Hepatocyte (in vitro differentiated cells): Measurements from ENCODE around the gene SEC61A1. TPM values are rescaled to one million over a fixed set of nuclear protein-coding genes. Genes with fewer than 3 reads are reported as not detected.

Experiments used
- DNase-seq: peaks from one replicate; pipeline ENCODE4 v3.0.0-alpha.2; 2016; ENCODE audit warnings: low spot score
- H2AFZ ChIP-seq: fragments of 200-600 bp; sonication (generic); 2 replicates; pipeline ENCODE4 v1.6.0; 2016; ENCODE audit warnings: antibody characterized with exemption, mild to moderate bottlenecking
- H3K27ac ChIP-seq: fragments of 200-600 bp; sonication (generic); 2 replicates; pipeline ENCODE4 v1.5.1; 2016; ENCODE audit warnings: mild to moderate bottlenecking
- H3K27me3 ChIP-seq: fragments of 200-600 bp; sonication (generic); 2 replicates; pipeline ENCODE4 v1.6.1; 2016
- H3K36me3 ChIP-seq: fragments of 200-600 bp; sonication (generic); replicated peaks from 2 replicates; pipeline ENCODE4 v1.5.1; 2016; ENCODE audit warnings: low read depth; ENCODE audit not compliant: insufficient read depth
- H3K4me1 ChIP-seq: fragments of 200-600 bp; sonication (generic); 2 replicates; pipeline ENCODE4 v1.5.1; 2016; ENCODE audit warnings: mild to moderate bottlenecking, moderate library complexity; ENCODE audit not compliant: insufficient read depth
- H3K4me2 ChIP-seq: fragments of 200-600 bp; sonication (generic); 2 replicates; pipeline ENCODE4 v1.6.0; 2016
- H3K4me3 ChIP-seq: fragments of 200-600 bp; sonication (generic); 2 replicates; pipeline ENCODE4 v1.5.1; 2016; ENCODE audit warnings: mild to moderate bottlenecking
- H3K79me2 ChIP-seq: fragments of 200-600 bp; sonication (generic); 2 replicates; pipeline ENCODE4 v1.6.0; 2017; ENCODE audit warnings: mild to moderate bottlenecking
- H3K9me2 ChIP-seq: fragments of 200-600 bp; sonication (generic); replicated peaks from 2 replicates; pipeline ENCODE4 v1.6.0; 2017; ENCODE audit warnings: mild to moderate bottlenecking; ENCODE audit not compliant: insufficient read depth
- H3K9me3 ChIP-seq: fragments of 200-600 bp; sonication (generic); 2 replicates; pipeline ENCODE4 v1.5.1; 2016; ENCODE audit warnings: low read depth, mild to moderate bottlenecking
- H4K20me1 ChIP-seq: fragments of 200-600 bp; sonication (generic); 2 replicates; pipeline ENCODE4 v1.6.0; 2016; ENCODE audit warnings: mild to moderate bottlenecking; ENCODE audit not compliant: insufficient read depth, poor library complexity, severe bottlenecking
- EZH2 ChIP-seq: fragments of 200-600 bp; sonication (generic); IDR thresholded peaks from 2 replicates; pipeline ENCODE4 v1.6.1; 2016; ENCODE audit warnings: antibody characterized with exemption, mild to moderate bottlenecking, borderline replicate concordance
- EZH2phosphoT487 ChIP-seq: fragments of 200-600 bp; sonication (generic); IDR thresholded peaks from one replicate; pipeline ENCODE4 v1.6.1; 2018; ENCODE audit warnings: antibody characterized with exemption, mild to moderate bottlenecking, low read depth, moderate library complexity; ENCODE audit not compliant: unreplicated experiment, severe bottlenecking
- WGBS: methylation state at CpG from one replicate; pipeline ENCODE4 v1.1.6; 2016; ENCODE audit warnings: low lambda C conversion rate; ENCODE audit errors: missing lambda C conversion rate; 5-methylcytosine and 5-hydroxymethylcytosine counted together
- polyA plus RNA-seq: library from polyadenylated mRNA; unstranded; fragments of >200 nt; fragmentation: Nextera tagmentation; extraction: Ambion mirVana; gene quantifications from 2 replicates; pipeline ENCODE4 v1.2.1, GENCODE V29; 2016
- total RNA-seq: library from RNA; depleted of rRNA; stranded (reverse); fragments of >200 nt; gene quantifications from 2 replicates; pipeline ENCODE4 v1.2.3, GENCODE V29; 2014
- TF ChIP-seq, protein P1 (sequence below): fragments of 200-600 bp; sonication (generic); IDR thresholded peaks from 2 replicates; pipeline ENCODE4 v1.5.1; 2016; ENCODE audit warnings: antibody characterized with exemption, mild to moderate bottlenecking; ENCODE audit not compliant: poor library complexity

The SEC61A1 gene
- total RNA-seq (268 and 293 TPM in 2 replicates), polyA plus RNA-seq (251 and 299 TPM in 2 replicates)

DNA sequence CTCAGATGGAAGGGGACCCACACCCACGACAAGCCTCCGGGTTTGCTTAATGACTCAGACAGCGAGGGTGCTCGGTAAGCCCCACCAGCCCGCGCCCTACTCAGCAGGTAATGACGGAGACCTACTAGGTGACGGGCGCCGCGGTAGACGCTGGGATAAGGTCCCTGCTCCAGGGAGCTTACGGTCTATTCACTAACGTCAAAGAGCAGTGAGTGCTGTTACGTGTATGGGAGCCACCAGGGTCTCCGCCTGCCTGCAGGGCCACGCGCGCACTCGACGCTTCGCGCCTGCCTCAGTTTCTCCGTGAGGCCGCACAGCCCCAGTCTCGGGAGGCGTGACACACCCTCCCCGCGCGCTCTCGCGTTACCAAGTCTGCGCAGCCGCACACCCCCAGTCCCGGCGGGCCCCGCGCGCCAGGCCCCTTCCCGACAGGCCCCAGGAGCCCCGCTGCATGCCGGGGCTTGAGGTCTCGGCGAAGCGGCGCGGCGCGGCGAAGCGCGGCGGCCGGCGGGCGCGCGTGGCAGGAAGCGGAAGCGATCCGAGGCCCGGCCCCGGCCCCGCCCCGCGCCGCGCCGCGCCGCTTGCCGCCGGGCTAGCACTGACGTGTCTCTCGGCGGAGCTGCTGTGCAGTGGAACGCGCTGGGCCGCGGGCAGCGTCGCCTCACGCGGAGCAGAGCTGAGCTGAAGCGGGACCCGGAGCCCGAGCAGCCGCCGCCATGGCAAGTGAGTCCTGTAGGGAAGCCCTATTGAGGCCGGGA lies at the start of gene SEC61A1:
Gene SEC61A1 (plus strand): TSS at position 601 of the 758 bp plus-strand sequence. CDS start 116 bp downstream, at position 717.
- Histone ChIP-seq H3K27ac (peak within 1 kb of the TSS; percentile 96), H3K4me3 (peak within 1 kb of the TSS; percentile 73), H4K20me1 (peaks cover 33% of the 10 kb centered on the region), H3K27me3 (no peaks in the 10 kb centered on the region), H3K4me2 (peak within 1 kb of the TSS; percentile 82), H3K79me2 (peaks cover 47% of the 10 kb centered on the region), H3K4me1 (peaks cover 25% of the 10 kb centered on the region), H3K9me2 (no peaks in the 10 kb centered on the region), H2AFZ (peak within 1 kb of the TSS; percentile 94), H3K36me3 (no peaks in the 10 kb centered on the region), H3K9me3 (no peaks in the 10 kb centered on the region)
- TF ChIP-seq, protein P1, sequence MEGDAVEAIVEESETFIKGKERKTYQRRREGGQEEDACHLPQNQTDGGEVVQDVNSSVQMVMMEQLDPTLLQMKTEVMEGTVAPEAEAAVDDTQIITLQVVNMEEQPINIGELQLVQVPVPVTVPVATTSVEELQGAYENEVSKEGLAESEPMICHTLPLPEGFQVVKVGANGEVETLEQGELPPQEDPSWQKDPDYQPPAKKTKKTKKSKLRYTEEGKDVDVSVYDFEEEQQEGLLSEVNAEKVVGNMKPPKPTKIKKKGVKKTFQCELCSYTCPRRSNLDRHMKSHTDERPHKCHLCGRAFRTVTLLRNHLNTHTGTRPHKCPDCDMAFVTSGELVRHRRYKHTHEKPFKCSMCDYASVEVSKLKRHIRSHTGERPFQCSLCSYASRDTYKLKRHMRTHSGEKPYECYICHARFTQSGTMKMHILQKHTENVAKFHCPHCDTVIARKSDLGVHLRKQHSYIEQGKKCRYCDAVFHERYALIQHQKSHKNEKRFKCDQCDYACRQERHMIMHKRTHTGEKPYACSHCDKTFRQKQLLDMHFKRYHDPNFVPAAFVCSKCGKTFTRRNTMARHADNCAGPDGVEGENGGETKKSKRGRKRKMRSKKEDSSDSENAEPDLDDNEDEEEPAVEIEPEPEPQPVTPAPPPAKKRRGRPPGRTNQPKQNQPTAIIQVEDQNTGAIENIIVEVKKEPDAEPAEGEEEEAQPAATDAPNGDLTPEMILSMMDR: no peak
- TF ChIP-seq EZH2phosphoT487: no peak
- TF ChIP-seq EZH2: no peak
- under 1% methylated on average over 34 of the region's 90 CpGs for WGBS
- peak; percentile 98 for DNase-seq

DNA sequence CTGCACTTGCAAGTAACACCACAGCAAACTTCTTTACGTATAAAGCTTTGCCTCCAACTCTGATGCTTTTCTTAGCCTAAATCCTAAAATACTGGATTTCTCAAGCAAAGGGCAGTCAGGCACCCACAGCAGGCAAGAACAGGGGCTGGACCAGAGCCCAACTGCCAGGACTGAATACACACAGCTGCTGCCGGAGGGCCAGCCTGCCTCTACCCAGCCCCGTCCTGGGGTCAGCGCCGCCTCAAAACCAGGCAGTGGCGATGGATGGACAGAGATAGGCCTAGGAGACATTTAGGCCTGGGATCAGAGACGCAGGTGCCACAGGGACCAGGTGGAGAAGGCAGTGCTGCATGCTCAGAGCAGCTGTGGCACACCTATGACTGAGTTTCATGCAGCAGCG lies 47.6 kb upstream of the SEC61A1 start:
- H3K36me3 ChIP-seq: no peaks in the 10 kb centered on the region
- 93% methylated on average over 8 of the region's 8 CpGs for WGBS

DNA sequence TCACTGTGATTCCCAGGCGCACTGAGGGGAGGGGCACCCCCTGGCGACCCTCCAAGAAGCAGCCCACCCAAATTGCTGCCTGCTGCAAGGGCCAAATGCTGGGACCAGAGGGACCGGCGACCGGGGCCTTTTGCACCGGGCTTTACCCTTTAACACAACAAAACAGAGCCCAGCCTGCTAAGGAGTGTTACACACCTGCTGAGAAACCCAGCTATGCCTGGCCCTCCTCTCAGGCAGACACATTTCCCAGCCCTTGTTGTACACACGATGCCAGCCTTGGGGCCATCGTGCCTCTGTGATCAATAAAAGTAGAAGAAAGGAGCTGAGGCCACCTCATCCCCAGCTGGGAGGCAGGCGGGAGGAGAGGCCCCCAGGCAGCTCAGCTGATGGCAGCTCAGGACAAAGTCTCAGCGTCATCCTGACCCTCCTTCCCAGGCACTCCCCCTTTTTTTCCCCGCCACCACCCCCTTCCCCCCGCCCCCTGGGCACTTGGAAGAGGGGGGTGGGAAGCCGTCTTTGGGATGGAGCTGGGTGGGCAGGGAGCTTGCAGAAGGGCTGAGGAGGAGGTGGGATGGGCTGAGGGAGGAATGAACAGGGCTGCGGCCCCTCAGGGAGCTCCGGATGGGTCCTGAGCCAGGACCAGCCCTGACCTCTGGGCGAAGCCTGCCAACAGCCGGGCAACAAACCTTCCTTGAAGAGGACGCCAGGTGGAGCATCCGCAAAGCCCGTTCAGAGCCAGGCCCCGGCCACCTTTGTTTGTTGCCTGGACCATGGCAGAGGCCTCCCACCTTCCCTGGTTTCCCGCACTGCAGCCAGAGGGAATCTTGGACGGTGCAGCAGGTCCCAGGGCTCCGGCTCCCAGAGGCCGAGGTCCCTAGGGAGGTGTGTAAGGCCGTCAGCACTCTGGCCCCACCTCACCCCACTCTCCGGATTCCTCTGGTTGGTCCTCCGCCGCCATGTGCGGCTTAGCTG lies 45.9 kb upstream of the SEC61A1 start:
- H2AFZ ChIP-seq: no peak overlapping the region
- H3K4me3 ChIP-seq: no peak overlapping the region
- H3K9me2 ChIP-seq: no peaks in the 10 kb centered on the region
- DNase-seq: peak; percentile 32
- H3K9me3 ChIP-seq: no peaks in the 10 kb centered on the region
- 58% methylated on average over 26 of the region's 30 CpGs for WGBS
- no peak overlapping the region for H3K4me2 ChIP-seq
- no peak overlapping the region for H3K27ac ChIP-seq
- no peaks in the 10 kb centered on the region for H3K79me2 ChIP-seq
- H3K36me3 ChIP-seq: no peaks in the 10 kb centered on the region
- no peak for TF ChIP-seq EZH2
- TF ChIP-seq EZH2phosphoT487: no peak
- TF ChIP-seq, protein P1: no peak
- no peaks in the 10 kb centered on the region for H4K20me1 ChIP-seq
- H3K4me1 ChIP-seq: peaks cover 14% of the 10 kb centered on the region
- H3K27me3 ChIP-seq: peaks cover 5% of the 10 kb centered on the region

More for the DNA sequence above, 47.6 kb upstream of the SEC61A1 start:
- Histone ChIP-seq H3K9me2 (no peaks in the 10 kb centered on the region), H3K9me3 (no peaks in the 10 kb centered on the region), H3K27me3 (peaks cover 5% of the 10 kb centered on the region), H3K79me2 (no peaks in the 10 kb centered on the region), H3K4me3 (no peak overlapping the region), H3K4me1 (peaks cover 10% of the 10 kb centered on the region), H3K27ac (no peak overlapping the region), H3K4me2 (no peak overlapping the region), H4K20me1 (no peaks in the 10 kb centered on the region), H2AFZ (no peak overlapping the region)
- no peak for DNase-seq
- TF ChIP-seq EZH2phosphoT487 (no peak), EZH2 (no peak)
- TF ChIP-seq, protein P1: no peak
